ENCODE data around the gene FEM1C. TPM values are rescaled to one million over a fixed set of nuclear protein-coding genes. Genes with fewer than 3 reads are reported as not detected.

FEM1C gene
- total and polyA plus RNA-seq, 2 experiments from 2014 or later, result 4.7 to 21.6 TPM

GRCh38 chr5:115542651-115543364, 1.8 kb downstream of the FEM1C start (continued):
- TF ChIP-seq ZNF462 (CRISPR knock-in tag; IDR thresholded peaks at IDR 0.05) (no peak), EZH2phosphoT487 (IDR thresholded peaks at IDR 0.05; ENCODE audit: unreplicated experiment) (no peak), NANOG (IDR thresholded peaks at IDR 0.05; ENCODE audit: borderline replicate concordance) (no peak), JUNB (IDR thresholded peaks at IDR 0.05; ENCODE audit: unreplicated experiment) (no peak)

- DNase-seq (ENCODE audit: low spot score), result no peak
- Mint-ChIP-seq H3K36me3 (ENCODE audit: low read depth) (peaks cover 59% of the 10 kb centered on the region), H3K27ac (no peak overlapping the region), H3K4me3 (peak overlapping the region; percentile 95), H3K27me3 (ENCODE audit: insufficient read depth, low read depth, poor library complexity) (peaks cover 8% of the 10 kb centered on the region), H3K9me3 (peaks cover 15% of the 10 kb centered on the region; the same call in 2 of the 3 replicates), H3K4me1 (peaks cover 41% of the 10 kb centered on the region)
- Histone ChIP-seq H2AFZ (no peak overlapping the region), H3K9me2 (ENCODE audit: insufficient read depth) (no peaks in the 10 kb centered on the region), H4K20me1 (replicated peaks; ENCODE audit: insufficient read depth) (peaks cover 52% of the 10 kb centered on the region), H3K79me2 (replicated peaks; ENCODE audit: insufficient read depth) (peaks cover 69% of the 10 kb centered on the region), H3F3A (replicated peaks; ENCODE audit: low read depth) (no peaks in the 10 kb centered on the region), H3K4me1 (ENCODE audit: insufficient read depth) (peaks cover 36% of the 10 kb centered on the region), H3K27me3 (ENCODE audit: insufficient read depth) (no peaks in the 10 kb centered on the region), H3K27ac (ENCODE audit: low read depth) (no peak overlapping the region), H3K4me2 (peak overlapping the region; percentile 93), H3K4me3 (peak overlapping the region; percentile 93), H3K36me3 (ENCODE audit: insufficient read depth) (peaks cover 6% of the 10 kb centered on the region; the same call in 1 of the 2 replicates)
- ATAC-seq, result no peak
- TF ChIP-seq STAT1 (IDR thresholded peaks at IDR 0.05; ENCODE audit: unreplicated experiment) (no peak), CTCF (conservative IDR thresholded peaks at IDR 0.05; ENCODE audit: low read depth in 2 of 2) (no peak), JUNB (IDR thresholded peaks at IDR 0.05; ENCODE audit: unreplicated experiment) (no peak), REST (IDR thresholded peaks at IDR 0.05; ENCODE audit: unreplicated experiment) (no peak), ZNF114 (CRISPR knock-in tag; IDR thresholded peaks at IDR 0.05) (no peak), NANOG (IDR thresholded peaks at IDR 0.05; ENCODE audit: borderline replicate concordance) (no peak)
Observed at GRCh38 chr5:115542086-115542485, 2.5 kb downstream of the FEM1C start.

Data from GM23338 (cell line).